ENCODE data around the gene CNPY3.
A peak's percentile ranks its signal among the peaks of the same experiment; 100 is the strongest.

CNPY3 gene

DNA sequence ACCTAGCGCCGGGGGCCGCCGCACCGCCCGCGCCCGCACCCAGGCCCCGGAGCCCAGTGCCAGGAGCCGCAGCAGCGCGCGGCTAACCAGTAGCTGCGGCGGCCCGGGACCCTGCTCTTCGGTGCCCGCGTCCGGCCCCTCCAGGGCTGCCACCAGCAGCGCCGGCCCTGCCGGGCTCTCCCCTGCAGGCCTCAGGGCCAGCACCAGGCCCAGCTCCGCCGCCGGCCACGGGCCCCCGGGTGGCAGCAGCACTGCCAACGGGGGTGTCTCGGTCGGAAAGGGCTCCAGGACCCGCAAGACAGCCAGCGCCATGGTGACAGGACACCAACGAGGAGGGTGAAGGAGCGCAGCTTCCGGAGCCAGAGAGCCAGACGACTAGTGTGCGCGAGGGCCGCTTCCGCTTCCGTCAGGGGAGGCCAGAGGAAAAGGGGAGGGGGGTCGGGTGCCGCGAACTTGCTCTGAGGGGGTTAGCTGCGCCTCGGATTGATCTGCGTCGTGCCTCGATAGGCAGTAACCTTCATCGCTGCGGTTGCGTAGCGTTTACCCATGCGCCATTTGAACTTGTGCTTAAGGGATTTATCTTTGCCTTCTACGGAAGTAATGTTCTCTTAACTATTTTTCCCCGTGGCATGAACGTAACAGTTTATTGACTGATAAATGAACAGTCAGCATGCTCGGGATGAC lies 49.7 kb downstream of the CNPY3 start, which contains the start of gene PEX6:
PEX6 (minus strand) TSS at position 343 of the 684 bp plus-strand sequence; CDS start at position 312, 31 bp downstream.
- FAIRE-seq, result peak; percentile 89

DNA sequence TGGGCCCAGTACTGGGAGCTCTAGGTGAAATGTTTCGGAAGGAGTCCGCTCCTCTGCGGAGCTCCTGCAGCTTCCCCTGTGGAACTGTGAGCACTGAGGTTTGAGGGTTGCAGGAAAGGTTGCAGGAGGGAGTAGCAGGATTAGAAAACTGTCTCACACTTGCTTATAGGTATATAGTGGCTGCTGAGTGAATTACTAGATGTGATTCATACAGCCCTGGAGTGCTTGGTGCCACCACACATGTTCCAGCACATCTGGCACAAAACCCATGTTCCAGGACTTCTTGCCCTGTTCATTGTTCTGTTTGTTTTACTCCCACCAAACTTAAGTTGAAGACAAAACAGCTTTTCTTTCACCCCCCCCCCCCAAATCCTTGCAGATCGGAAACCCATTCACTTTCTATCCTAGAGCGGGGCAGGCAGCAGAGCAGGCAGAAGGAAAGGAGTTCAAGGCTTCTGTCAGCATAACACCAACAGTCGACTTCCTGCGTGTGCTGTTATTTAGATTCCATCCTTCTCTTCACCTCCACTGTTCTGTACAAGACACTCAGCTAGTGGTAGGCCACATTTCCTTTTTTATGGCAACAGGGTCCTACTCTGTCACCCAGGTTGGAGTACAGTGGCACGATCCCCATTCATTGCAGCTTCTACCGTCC lies 50.4 kb downstream of the CNPY3 start:
- DNase-seq (ENCODE audit: insufficient read length, low spot score) (peak; percentile 32), FAIRE-seq (no peak)

More for the DNA sequence above, 49.7 kb downstream of the CNPY3 start, which contains the start of gene PEX6:
- peak; percentile 95 for DNase-seq (ENCODE audit: insufficient read length, low spot score)

DNA sequence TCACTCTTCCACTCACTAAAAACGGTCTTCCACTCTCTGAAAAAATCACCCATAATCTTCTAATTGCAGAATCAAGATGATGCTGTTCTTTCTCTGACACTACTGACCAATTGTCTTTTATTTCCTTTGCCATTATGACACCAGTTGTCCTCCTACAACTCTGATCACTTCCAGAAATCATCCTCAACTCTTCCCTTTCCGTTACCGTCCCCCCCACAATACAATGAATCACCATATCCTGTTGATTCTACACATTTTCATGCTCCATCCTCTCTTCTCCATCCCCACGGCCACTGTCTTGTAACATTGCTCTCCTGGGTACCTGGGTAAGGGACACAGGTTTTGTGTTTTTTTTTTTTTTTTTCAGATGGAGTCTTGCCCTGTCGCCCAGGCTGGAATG lies 52.6 kb downstream of the CNPY3 start:
- no peak for FAIRE-seq
- no peak for DNase-seq (ENCODE audit: insufficient read length, low spot score)

DNA sequence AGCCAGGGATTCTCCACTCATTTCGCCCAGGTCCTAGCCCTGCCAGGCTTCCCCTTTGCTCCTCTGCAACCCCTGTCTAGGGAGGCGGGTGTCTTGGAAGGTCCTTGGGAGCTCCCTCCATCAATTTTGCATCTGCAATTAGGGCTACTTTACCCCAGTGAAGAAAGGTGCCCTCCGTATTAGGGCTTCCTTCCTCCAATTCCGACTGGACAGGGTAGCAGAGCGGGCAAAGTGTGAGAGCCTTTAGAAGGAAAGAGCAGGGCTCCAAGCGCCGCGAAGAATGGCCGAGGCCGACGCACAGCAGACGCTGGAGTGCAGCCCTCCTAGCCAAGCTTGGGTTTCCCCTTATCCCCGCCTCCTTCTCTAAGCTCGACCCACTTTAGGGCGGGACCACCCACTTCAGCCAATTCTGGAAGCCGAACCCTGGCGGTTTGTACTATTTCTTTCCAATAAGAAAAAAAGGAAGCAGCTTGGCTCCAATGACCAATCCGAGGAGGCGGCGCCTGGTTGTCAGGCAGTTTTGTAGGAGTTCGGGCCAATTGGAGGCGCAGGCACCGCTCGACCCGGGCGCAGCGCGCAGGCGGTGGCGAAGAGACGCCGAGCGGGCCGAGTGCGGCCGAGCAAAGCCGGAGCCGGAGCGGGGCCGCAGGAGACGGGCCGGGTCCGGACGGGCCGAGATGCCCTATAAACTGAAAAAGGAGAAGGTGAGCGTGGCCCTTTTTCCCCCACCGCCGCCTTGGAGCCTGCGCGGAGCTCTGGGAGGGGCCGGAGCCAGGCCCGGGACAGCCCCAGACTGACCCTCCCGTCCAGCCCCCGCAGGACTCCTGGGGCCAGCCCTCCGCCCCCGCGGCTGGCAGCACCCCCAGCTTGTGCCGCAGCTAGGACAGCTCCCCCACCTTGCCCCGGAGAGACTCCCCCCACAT lies 55.0 kb downstream of the CNPY3 start, which contains the start of gene PPP2R5D:
PPP2R5D (plus strand) TSS at position 570 of the 923 bp plus-strand sequence; CDS start at position 678, 108 bp downstream.
- DNase-seq (ENCODE audit: insufficient read length, low spot score), result peak; percentile 97
- FAIRE-seq, result peak; percentile 26

DNA sequence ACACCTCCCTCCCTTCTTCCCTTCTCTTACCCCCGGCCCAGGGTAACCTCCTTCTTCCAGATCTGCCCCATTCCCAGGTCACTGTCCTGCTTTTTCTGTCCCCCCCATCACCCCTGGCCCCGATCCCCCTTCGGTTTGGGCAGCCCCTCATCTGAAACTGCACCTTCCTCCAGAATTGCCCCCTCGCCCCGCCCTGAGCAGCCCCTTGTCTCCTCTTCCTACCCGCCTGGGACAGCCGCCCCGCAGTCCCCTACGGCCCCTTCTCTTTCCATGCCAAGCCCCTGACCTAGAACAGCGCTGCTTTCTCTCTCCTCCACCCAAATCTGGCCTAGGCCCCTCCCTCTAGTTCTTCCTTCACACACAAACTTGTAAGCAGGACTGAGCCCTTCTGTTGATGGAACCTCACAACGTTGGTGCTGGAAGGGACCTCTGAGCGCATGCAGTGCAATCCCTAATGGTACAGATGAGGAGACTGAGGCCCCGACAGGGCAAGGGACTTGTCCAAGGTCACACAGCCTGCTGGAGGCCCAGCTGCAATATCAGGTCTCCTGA lies 55.7 kb downstream of the CNPY3 start:
- DNase-seq (ENCODE audit: insufficient read length, low spot score) (no peak), FAIRE-seq (peak; percentile 9)

DNA sequence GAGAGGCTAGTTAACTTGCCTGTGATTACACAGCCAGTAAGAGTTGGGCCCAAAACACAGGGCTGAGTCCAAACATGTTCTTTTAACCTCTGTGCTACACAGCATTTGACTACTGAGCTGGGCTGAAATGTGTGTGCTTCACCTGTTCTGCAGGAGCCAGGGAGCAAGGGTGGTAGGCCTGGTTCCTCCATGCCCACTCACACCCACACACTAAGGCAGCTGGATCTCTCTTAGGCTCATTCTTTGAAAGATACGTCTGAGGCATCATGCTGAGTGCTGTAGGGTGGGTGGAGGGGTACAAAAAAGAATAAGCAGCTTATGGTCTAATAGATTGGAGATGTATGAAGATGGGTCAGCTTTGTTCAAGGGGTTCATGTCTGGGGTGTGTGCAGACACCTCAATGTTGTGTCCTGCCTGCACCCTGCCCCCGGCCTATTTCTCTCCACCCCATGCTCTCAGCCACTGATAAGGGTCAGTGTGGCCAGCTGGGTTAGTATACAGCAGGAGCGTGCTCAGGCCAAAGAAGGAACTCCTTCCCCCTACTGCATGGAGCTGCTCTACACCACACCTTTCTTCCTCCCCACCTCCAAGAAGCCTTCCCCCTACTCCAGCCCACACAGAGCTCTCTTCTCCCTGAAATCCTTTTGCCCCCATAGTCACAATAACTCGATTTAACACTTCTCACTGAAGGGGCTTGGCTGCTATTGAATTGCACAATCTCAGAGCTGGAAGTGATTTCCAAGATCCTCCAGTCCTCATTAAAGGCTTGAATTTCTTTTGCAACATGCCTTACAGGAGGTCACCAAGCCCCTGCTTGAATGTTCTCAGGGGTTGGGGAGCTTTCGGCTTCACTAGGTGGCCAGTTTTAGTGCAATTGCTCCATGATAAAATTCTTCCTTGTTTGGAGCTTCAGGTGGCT lies 58.5 kb downstream of the CNPY3 start:
- FAIRE-seq, result no peak
- DNase-seq (ENCODE audit: insufficient read length, low spot score), result no peak

DNA sequence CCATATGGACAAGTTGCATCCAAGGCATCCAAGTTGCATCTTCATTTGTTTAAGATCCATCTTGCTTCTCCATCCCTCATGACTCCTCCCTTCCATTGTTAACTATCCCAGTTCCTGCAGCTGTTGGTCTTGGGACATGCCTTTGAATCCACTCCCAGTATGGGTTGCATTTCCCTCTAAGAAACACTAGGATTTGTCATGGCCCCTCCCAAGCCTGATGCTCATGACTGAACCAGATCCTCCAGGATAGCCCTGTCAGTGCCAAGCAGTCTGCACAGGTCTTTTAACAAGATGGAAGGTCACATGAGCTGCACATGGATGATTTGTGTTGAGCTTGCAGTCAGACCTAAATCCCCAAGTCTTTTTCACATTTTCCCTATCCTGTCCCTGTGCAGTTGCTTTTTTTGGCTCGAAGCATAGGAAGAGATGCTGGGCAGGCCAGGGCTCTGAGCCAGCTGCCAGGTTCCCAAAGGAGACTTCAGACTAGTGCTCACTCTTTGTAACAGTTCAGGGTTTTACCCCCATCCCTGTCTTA lies 59.3 kb downstream of the CNPY3 start:
- DNase-seq (ENCODE audit: insufficient read length, low spot score) (no peak), FAIRE-seq (no peak)
